Renal cortex interstitium (tissue), 11 donors: Measurements from ENCODE around the gene AP4B1. TPM values are rescaled to one million over a fixed set of nuclear protein-coding genes. Genes with fewer than 3 reads are reported as not detected.
"Not testable (repeated sequence)": the region's sequence is repeated elsewhere in the genome, so short reads cannot be mapped to it uniquely, and the experiment has no call there.

ENCODE experiments used
- DNase-seq, 11 donors: peaks; one replicate each; pipeline ENCODE4 v3.0.0-alpha.2; 2013; ENCODE audit warnings: low read depth in 9 of 11, low spot score in 4 of 11; ENCODE audit errors: extremely low read depth in 1 of 11
- polyA plus RNA-seq, 3 donors: library from polyadenylated mRNA; unstranded; fragments of 120-200 nt; gene quantifications; one replicate each; pipeline ENCODE4 v1.2.1, GENCODE V29; 2013; ENCODE audit not compliant: insufficient read length in 3 of 3

The AP4B1 gene
- polyA plus RNA-seq, 3 donors: 26.7 to 46.2 (median 31.1) TPM

DNA sequence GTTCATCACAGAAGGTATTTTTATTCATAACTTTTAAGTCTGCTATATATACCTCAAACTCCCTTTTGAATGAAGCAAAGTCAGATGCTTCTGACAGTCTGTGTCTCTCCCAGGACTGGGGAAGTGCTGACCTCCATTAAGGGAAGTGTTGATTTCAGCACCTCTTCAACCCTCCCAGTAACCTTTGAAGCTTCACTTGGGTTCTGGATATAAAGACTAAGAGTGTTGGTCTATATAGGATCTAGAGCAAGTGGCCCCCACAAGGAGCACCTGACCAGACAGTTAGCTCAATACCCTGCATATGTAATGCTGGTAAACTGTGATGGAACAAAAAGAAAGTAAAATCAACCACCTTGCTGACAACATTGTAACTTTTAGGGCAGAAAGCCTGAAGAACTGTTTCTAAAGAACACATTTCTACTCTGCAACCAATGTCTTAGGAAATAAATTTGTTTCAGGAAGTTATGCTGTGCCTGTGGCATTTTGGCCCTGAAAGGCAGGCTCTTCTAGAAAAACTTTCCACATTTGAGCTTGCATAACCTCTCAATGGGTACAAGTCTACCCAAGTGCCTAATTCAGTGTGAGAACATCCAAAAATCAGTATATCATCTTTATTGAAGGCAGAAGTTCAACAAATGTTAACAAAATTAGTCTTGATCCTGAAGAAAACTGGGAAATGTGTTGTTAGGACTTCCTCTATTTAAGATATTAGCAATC is 32.2 kb downstream of the AP4B1 start:
- no peak for DNase-seq

GRCh38 chr1:113871597-113872113 is 32.9 kb downstream of the AP4B1 start, which contains the start of gene PTPN22:
PTPN22 (minus strand) TSS chr1:113871712.
- no peak for DNase-seq

GRCh38 chr1:113870778-113871177 is 33.8 kb downstream of the AP4B1 start:
- no peak for DNase-seq

- no peak for DNase-seq
Observed at GRCh38 chr1:113868387-113869083, 36.1 kb downstream of the AP4B1 start.

GRCh38 chr1:113861641-113862040 is 43.0 kb downstream of the AP4B1 start:
- no peak for DNase-seq

DNA sequence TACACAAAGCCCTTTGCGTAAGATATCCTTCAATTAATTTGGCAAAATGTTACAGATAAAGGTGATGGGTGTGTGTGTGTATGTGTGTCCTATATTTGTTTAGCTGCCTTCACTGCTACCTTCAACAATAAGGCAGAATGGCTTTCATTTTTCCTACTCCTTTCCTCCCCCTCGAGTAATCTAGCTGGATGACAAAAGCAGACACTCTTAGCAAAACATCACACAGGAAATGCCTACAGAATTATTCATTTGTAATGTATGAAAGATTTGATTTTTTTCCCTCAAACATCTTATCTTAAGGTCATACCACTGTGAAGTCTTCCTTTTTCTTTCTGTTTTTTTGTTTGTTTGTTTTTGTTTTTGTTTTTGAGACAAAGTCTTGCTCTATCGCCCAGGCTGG is 43.7 kb downstream of the AP4B1 start:
- no peak for DNase-seq

- no peak for DNase-seq
Observed at GRCh38 chr1:113859478-113860175, 45.0 kb downstream of the AP4B1 start.

DNA sequence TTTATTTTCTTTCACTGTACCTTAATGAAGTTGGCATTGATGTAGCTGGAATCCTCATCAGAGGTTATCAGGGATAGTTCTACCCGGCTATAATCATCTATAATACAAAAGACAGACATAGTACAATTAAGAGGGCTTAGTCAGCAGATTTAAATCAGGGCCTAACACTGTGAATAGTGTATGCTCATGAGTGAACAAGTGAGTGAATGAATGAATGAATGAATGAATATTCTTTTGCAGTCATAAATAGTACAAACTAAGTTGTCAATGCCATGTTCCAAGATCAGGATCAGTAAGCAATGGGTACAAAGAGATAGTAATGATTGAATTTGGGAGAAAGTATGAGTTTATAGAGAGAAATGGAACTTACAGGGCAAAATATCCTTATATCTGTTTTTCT is 45.6 kb downstream of the AP4B1 start:
- no peak for DNase-seq

DNA sequence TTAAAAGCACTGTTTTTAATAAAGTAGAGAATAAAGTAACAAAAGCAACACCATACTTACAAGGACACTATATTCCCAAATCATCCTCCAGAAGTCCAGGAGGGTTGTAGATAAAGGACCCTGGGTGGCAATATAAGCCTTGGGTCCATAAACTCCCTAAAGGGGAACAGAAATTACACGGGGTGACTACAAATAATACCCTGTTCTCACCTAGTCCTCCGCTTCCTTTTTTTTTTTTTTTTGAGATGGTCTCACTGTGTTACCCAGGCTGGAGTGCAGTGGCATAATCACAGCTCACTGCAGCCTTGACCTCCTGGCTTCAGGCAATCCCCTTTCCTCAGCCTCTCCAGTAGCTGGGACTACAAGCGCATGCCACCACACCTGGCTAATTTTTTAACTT is 46.2 kb downstream of the AP4B1 start:
- DNase-seq: no peak

DNA sequence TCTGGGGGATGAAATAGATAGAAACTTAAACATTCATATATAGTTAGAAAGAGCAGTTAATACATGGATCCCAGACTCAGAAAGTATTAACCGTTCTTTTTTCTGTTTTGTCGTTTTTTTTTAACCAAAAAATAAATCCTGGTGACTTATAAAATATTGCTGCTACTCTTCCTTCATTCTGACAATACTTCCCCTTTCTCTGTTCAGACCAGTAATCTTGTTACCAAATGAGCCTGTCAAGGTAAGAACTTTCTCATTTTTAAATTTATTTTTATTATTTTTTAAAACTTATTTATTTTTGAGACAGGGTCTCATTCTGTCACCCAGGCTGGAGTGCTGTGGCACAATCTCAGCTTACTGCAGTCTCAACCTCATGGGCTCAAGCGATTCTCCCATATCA is 46.8 kb downstream of the AP4B1 start:
- DNase-seq: no peak

DNA sequence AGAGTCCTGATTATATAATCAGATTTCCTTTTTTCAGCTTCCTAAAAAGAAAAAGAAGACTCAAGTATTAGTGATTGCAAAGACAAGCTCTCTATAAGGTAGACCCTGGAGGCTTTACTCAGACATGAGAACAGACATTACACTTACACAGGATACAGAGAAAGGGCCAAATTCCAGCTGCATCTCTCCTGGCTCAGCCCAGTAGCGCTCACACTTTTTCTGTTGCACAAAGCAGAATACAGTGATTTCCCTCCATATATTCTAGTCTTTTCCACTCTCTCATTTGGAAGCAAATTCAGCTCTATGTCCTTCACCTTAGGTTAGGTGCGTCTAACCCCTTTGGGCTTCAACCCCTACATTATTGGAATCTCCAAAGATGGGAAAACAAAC is 48.2 kb downstream of the AP4B1 start:
- no peak for DNase-seq

DNA sequence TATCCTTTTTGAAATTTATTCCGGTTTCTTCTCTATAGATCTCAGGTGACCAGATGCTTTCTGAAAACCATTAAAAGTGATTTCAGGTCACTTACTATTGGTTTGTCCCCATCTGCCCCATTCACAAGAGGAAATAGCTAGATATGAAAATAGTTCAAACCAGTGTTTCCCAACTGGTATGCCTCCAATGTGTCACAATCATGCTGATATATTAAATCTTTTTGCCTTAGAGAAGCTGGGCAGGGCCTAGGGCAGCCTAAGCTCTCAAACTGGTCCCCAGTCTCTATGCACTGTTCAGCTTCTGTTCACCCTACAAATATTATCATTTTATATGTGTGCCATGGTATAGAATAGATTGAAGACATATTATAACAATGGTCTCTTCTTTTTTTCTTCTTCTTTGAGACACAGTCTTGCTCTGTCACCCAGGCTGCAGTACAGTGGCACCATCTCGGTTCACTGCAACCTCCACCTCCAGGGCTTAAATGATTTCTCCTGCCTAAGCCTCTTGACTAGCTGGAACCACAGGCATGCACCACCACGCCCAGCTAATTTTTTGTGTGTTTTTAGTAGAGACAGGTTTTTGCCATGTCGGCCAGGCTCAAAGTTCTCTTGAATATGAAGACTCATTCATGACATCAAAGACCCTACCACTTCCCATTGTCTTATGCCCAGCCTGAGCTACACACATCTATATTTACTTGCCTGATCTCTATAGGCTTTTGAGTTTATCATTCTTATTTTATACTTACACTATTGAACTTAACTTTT is 48.8 kb downstream of the AP4B1 start:
- DNase-seq: no peak

GRCh38 chr1:113854234-113854633 is 50.4 kb downstream of the AP4B1 start:
- DNase-seq: no peak

DNA sequence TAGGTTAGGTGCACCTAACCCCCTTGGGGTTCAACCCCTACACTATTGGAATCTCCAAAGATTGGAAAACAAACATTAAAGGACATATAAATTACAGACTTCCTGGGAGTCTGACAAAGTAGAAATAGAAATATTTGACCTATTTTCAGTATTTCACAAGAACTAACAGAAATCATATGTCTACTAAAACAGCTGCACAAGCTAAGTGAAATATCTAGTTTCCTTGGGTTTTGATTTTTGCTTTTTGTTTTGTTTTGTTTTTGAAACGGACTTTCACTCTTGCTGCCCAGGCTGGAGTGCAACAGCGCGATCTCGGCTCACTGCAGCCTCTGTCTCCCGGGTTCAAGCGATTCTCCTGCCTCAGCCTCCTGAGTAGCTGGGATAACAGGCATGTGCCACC is 51.9 kb downstream of the AP4B1 start:
- DNase-seq: not testable (repeated sequence)

DNA sequence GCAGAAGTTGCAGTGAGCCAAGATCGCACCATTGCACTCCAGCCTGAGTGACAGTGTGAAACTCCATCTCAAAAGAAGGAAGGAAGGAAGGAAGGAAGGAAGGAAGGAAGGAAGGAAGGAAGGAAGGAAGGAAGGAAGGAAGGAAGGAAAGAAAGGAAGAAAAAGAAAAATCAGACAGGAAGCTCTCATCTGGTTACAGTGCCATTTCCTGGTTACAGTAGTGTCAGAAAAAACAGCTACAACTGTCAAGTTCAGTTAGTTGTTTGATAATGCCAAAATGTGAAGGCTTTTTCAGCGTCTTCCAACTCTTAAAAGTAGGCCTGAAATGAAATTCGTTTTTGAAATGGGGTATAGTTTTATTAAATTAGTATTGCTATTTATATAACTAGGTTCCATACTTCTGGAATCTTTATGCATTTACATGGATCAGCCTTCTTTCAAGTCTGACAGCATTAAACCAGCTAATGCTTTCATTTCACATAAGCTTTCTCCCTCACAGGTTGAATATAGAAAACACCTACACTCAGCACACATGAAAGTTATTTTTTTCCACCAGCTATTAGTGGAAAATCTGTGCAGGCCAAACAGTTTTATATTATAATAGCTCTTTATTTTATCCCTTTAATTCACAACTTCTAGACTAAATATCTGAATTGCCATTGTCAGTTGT is 54.3 kb downstream of the AP4B1 start:
- DNase-seq: no peak

GRCh38 chr1:113849072-113849471 is 55.5 kb downstream of the AP4B1 start:
- DNase-seq: no peak

GRCh38 chr1:113846391-113847035 is 58.1 kb downstream of the AP4B1 start:
- DNase-seq: no peak
